Neural cell (in vitro differentiated cells): ENCODE measurements around the gene NOS1AP.

ENCODE experiments used
- EP300 ChIP-seq: fragments of 450-650 bp; conservative IDR thresholded peaks from 2 replicates; pipeline ENCODE4 v1.6.1; 2014; ENCODE audit warnings: antibody characterized with exemption, mild to moderate bottlenecking, moderate library complexity; ENCODE audit not compliant: poor library complexity, severe bottlenecking
- EZH2 ChIP-seq: fragments of 200-600, 300-800 bp; shearing (Covaris generic), sonication (generic); IDR thresholded peaks from 2 replicates; pipeline ENCODE4 v1.6.1; 2014; ENCODE audit warnings: antibody characterized with exemption, low read length, borderline replicate concordance, mild to moderate bottlenecking; ENCODE audit not compliant: insufficient read depth, poor library complexity, severe bottlenecking
- POLR2AphosphoS5 ChIP-seq: IDR thresholded peaks from 2 replicates; pipeline ENCODE4 v1.6.1; 2012
- SMC3 ChIP-seq: fragments of 450-650 bp; conservative IDR thresholded peaks from 2 replicates; pipeline ENCODE4 v1.6.1; 2014; ENCODE audit warnings: antibody characterized with exemption, mild to moderate bottlenecking, moderate library complexity; ENCODE audit not compliant: poor library complexity
- TF ChIP-seq, protein P1 (sequence below): fragments of 450-650 bp; IDR thresholded peaks from 2 replicates; pipeline ENCODE4 v1.5.1; 2014; ENCODE audit warnings: antibody characterized with exemption, mild to moderate bottlenecking, moderate library complexity; ENCODE audit not compliant: poor library complexity, severe bottlenecking

DNA sequence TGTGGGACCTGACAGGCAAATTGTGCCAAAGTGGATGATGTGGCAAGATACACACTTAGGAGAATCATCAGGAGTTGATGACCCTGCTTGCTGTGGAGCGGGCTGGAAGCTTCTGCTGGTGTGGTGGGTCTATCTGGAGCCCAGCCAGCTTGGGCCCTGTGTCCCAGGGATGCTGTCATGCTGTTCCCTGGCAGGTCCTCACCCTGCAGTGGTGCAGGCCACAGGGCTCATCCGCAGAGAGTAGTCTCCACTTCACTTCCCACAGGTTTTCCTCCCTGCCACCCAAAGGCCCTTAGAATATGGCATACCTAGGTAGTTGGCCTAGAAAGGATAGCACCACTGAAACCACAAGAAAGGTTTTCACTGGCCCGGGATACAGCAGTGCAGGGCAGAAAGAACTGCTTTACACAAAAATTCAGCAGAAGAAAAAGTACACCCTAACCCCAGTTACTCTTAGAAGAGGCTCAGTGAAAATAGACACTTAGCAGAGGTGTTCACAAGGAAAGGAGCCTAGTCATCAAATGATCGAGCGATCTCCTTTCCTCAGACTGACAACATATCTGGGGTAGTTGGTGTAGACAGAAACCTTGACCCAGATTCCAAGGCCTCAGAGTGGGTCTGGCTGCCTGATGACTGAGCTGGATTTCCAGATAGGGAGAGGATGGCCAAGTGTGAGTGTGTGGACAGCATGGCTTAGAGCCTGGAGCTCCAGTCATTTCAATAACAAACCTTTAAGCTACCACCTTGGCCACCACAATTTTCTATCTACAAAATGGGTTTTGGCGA lies 310.8 kb downstream of the NOS1AP start:
- TF ChIP-seq, protein P1, sequence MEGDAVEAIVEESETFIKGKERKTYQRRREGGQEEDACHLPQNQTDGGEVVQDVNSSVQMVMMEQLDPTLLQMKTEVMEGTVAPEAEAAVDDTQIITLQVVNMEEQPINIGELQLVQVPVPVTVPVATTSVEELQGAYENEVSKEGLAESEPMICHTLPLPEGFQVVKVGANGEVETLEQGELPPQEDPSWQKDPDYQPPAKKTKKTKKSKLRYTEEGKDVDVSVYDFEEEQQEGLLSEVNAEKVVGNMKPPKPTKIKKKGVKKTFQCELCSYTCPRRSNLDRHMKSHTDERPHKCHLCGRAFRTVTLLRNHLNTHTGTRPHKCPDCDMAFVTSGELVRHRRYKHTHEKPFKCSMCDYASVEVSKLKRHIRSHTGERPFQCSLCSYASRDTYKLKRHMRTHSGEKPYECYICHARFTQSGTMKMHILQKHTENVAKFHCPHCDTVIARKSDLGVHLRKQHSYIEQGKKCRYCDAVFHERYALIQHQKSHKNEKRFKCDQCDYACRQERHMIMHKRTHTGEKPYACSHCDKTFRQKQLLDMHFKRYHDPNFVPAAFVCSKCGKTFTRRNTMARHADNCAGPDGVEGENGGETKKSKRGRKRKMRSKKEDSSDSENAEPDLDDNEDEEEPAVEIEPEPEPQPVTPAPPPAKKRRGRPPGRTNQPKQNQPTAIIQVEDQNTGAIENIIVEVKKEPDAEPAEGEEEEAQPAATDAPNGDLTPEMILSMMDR, result no peak
- TF ChIP-seq EP300, result no peak
- no peak for TF ChIP-seq SMC3
- no peak for TF ChIP-seq POLR2AphosphoS5
- TF ChIP-seq EZH2, result no peak
